OCI-LY7 (cell line): ENCODE results near the gene FADS3.

ENCODE experiments used
- CTCF ChIP-seq: fragments of 200-600 bp; sonication (generic); conservative IDR thresholded peaks from 2 replicates; pipeline ENCODE4 v1.5.1; 2014; ENCODE audit warnings: mild to moderate bottlenecking, antibody characterized with exemption, low read length, moderate library complexity, mixed read lengths
- EZH2phosphoT487 ChIP-seq: fragments of 200-600 bp; sonication (generic); IDR thresholded peaks from 2 replicates; pipeline ENCODE4 v1.6.1; 2018; ENCODE audit warnings: low read depth, borderline replicate concordance, mild to moderate bottlenecking, mixed run types, antibody characterized with exemption, low read length, moderate library complexity, mixed read lengths

- no peak for TF ChIP-seq CTCF
- TF ChIP-seq EZH2phosphoT487 = no peak
These were observed 44.9 kb downstream of the FADS3 start for GRCh38 chr11:61846362-61847020.
